ENCODE data around the gene DOHH.
"Not testable (repeated sequence)": the region's sequence is repeated elsewhere in the genome, so short reads cannot be mapped to it uniquely, and the experiment has no call there.

The DOHH gene

GRCh38 chr19:3533033-3533432, 32.6 kb upstream of the DOHH start:
- Histone ChIP-seq H3K79me2 (no peaks in the 10 kb centered on the region), H3K27me3 (ENCODE audit: control insufficient read depth, insufficient read depth, low read length) (no peaks in the 10 kb centered on the region), H3K4me3 (ENCODE audit: low read depth, low read length) (no peak overlapping the region), H3K9ac (no peak overlapping the region), H3K4me1 (no peaks in the 10 kb centered on the region), H2AFZ (no peak overlapping the region), H3K4me2 (ENCODE audit: low read length) (no peak overlapping the region), H3K27ac (no peak overlapping the region), H3K9me3 (ENCODE audit: control insufficient read depth, low read length) (no peaks in the 10 kb centered on the region), H3K36me3 (ENCODE audit: control insufficient read depth, insufficient read depth, low read length) (no peaks in the 10 kb centered on the region)
- TF ChIP-seq, protein P1, sequence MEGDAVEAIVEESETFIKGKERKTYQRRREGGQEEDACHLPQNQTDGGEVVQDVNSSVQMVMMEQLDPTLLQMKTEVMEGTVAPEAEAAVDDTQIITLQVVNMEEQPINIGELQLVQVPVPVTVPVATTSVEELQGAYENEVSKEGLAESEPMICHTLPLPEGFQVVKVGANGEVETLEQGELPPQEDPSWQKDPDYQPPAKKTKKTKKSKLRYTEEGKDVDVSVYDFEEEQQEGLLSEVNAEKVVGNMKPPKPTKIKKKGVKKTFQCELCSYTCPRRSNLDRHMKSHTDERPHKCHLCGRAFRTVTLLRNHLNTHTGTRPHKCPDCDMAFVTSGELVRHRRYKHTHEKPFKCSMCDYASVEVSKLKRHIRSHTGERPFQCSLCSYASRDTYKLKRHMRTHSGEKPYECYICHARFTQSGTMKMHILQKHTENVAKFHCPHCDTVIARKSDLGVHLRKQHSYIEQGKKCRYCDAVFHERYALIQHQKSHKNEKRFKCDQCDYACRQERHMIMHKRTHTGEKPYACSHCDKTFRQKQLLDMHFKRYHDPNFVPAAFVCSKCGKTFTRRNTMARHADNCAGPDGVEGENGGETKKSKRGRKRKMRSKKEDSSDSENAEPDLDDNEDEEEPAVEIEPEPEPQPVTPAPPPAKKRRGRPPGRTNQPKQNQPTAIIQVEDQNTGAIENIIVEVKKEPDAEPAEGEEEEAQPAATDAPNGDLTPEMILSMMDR (IDR thresholded peaks at IDR 0.05) = no peak

DNA sequence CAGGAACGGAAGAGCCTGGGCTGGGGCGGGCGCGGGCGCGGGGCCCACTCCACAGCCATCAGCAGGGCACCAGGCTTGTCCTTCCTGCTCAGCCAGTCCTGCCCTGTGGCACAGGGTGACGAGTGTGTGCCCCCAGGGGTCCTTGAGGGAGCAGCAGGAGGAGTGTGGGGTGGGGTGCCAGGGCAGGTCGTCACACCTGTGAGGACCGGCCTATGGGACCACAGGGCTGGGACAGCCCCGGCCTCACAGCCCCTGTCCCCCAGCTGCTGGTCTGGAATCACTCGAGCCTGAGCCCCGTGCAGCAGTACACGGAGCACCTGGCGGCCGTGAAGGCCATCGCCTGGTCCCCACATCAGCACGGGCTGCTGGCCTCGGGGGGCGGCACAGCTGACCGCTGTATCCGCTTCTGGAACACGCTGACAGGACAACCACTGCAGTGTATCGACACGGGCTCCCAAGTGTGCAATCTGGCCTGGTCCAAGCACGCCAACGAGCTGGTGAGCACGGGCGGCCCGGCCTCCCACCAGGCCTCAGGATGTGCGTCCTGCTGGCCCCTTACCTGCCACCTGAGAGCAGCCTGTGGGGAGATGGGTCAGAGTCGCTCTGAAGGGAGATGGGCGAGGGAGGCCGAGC, 31.8 kb upstream of the DOHH start:
- H3K9ac ChIP-seq = no peak overlapping the region
- no peaks in the 10 kb centered on the region for H3K27me3 ChIP-seq (ENCODE audit: control insufficient read depth, insufficient read depth, low read length)
- H3K79me2 ChIP-seq = no peaks in the 10 kb centered on the region
- no peak overlapping the region for H3K27ac ChIP-seq
- H3K36me3 ChIP-seq (ENCODE audit: control insufficient read depth, insufficient read depth, low read length) = no peaks in the 10 kb centered on the region
- no peak overlapping the region for H3K4me3 ChIP-seq (ENCODE audit: low read depth, low read length)
- H3K4me1 ChIP-seq = no peaks in the 10 kb centered on the region
- H3K9me3 ChIP-seq (ENCODE audit: control insufficient read depth, low read length) = no peaks in the 10 kb centered on the region
- H2AFZ ChIP-seq = no peak overlapping the region
- TF ChIP-seq, protein P1 (IDR thresholded peaks at IDR 0.05) = no peak
- H3K4me2 ChIP-seq (ENCODE audit: low read length) = no peak overlapping the region

GRCh38 chr19:3531716-3532115, 31.2 kb upstream of the DOHH start:
- no peaks in the 10 kb centered on the region for H3K79me2 ChIP-seq
- no peak overlapping the region for H3K9ac ChIP-seq
- H3K9me3 ChIP-seq (ENCODE audit: control insufficient read depth, low read length) = no peaks in the 10 kb centered on the region
- H3K4me1 ChIP-seq = no peaks in the 10 kb centered on the region
- no peak overlapping the region for H3K4me3 ChIP-seq (ENCODE audit: low read depth, low read length)
- no peaks in the 10 kb centered on the region for H3K27me3 ChIP-seq (ENCODE audit: control insufficient read depth, insufficient read depth, low read length)
- no peak overlapping the region for H3K27ac ChIP-seq
- H2AFZ ChIP-seq = no peak overlapping the region
- TF ChIP-seq, protein P1 (IDR thresholded peaks at IDR 0.05) = no peak
- H3K36me3 ChIP-seq (ENCODE audit: control insufficient read depth, insufficient read depth, low read length) = no peaks in the 10 kb centered on the region
- H3K4me2 ChIP-seq (ENCODE audit: low read length) = no peak overlapping the region

GRCh38 chr19:3530389-3530788, 29.9 kb upstream of the DOHH start:
- Histone ChIP-seq H3K9me3 (ENCODE audit: control insufficient read depth, low read length) (no peaks in the 10 kb centered on the region), H3K79me2 (no peaks in the 10 kb centered on the region), H3K9ac (no peak overlapping the region), H2AFZ (no peak overlapping the region), H3K27me3 (ENCODE audit: control insufficient read depth, insufficient read depth, low read length) (no peaks in the 10 kb centered on the region), H3K36me3 (ENCODE audit: control insufficient read depth, insufficient read depth, low read length) (no peaks in the 10 kb centered on the region), H3K4me2 (ENCODE audit: low read length) (no peak overlapping the region), H3K4me3 (ENCODE audit: low read depth, low read length) (no peak overlapping the region), H3K27ac (no peak overlapping the region), H3K4me1 (no peaks in the 10 kb centered on the region)
- TF ChIP-seq, protein P1 (IDR thresholded peaks at IDR 0.05) = no peak

DNA sequence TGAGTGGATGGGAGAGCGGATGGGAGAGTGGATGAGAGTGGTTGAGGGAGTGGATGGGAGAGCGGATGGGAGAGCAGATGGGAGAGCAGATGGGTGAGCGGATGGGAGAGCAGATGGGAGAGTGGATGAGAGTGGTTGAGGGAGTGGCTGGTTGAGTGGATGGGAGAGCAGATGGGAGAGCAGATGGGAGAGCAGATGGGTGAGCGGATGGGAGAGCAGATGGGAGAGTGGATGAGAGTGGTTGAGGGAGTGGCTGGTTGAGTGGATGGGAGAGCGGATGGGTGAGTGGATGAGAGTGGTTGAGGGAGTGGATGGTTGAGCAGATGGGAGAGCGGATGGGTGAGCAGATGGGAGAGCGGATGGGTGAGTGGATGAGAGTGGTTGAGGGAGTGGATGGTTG, 28.8 kb upstream of the DOHH start:
- H3K9me3 ChIP-seq (ENCODE audit: control insufficient read depth, low read length); H3K9ac ChIP-seq; H3K79me2 ChIP-seq; H3K4me3 ChIP-seq (ENCODE audit: low read depth, low read length); H3K36me3 ChIP-seq (ENCODE audit: control insufficient read depth, insufficient read depth, low read length); H3K4me1 ChIP-seq; H3K27me3 ChIP-seq (ENCODE audit: control insufficient read depth, insufficient read depth, low read length); H2AFZ ChIP-seq; H3K4me2 ChIP-seq (ENCODE audit: low read length); H3K27ac ChIP-seq: not testable (repeated sequence)
